ENCODE results near the gene RAB7A. TPM values are rescaled to one million over a fixed set of nuclear protein-coding genes. Genes with fewer than 3 reads are reported as not detected.

Gene RAB7A
- total and polyA plus RNA-seq, 10 of the 15 experiments (the other 5 are each of a cell fraction or from before 2014, with no cell fraction given), result 40.3 to 212 (median 160) TPM

GRCh38 chr3:128680603-128681368 lies 45.2 kb upstream of the RAB7A start (continued):
- TF ChIP-seq REST (IDR thresholded peaks at IDR 0.05; ENCODE audit: low read depth, low read length), result 0 out of 2 replicates have a peak, but pooled peaks have one; percentile 10
- no peak for TF ChIP-seq ZBTB33 (IDR thresholded peaks at IDR 0.05)

- ATAC-seq (no peak), DNase-seq (ENCODE audit: low read depth, low spot score) (no peak), FAIRE-seq (peak; percentile 18)
- H3K79me2 ChIP-seq (ENCODE audit: control insufficient read depth, insufficient read depth, low read length), result peaks cover 5% of the 10 kb centered on the region
- no peaks in the 10 kb centered on the region for H3K4me1 ChIP-seq (ENCODE audit: control insufficient read depth, insufficient read depth, low read length)
- H3K9ac ChIP-seq (ENCODE audit: control insufficient read depth, insufficient read depth, low read length), result peak overlapping the region; percentile 96
- TSS peak; percentile 93 for BruUV-seq (replicated peaks)
- H3K36me3 ChIP-seq (ENCODE audit: control insufficient read depth in 2 of 2, insufficient read depth in 2 of 2, low read length in 1 of 2), result no peaks in the 10 kb centered on the region
- in situ Hi-C loops (cut with MboI) (loop anchor here (5.0 kb wide), 1 partner anchor 111 kb away; no protein-coding TSS in a partner anchor), intact Hi-C loops (cut with micrococcal nuclease; ENCODE audit: unreplicated experiment) (loop anchor here (2.0 kb wide), 3 partner anchors 31 to 197 kb away; partner anchors contain the start of genes ACAD9 and RPN1)
- peak overlapping the region; percentile 83 for H3K4me3 ChIP-seq
- no peaks in the 10 kb centered on the region for H3K27me3 ChIP-seq (replicated peaks in 1 of 2; ENCODE audit: control insufficient read depth in 2 of 2, insufficient read depth in 2 of 2, low read length in 1 of 2)
- ChIA-PET SMC1A (ENCODE audit: uncharacterized antibody, unreplicated experiment) (interaction anchor here (0.9 to 4.2 kb wide), 18 partner anchors 11 to 345 kb away, joined by 3 to 101 read pairs (median 6); partner anchors contain the start of genes ACAD9 and RAB7A), POLR2A (interaction anchor here (1.0 to 3.0 kb wide), 8 partner anchors 9 to 123 kb away, joined by 3 to 15 read pairs (median 5); partner anchors contain the start of genes RAB7A and RPN1), CTCF (interaction anchor here (0.6 to 10.1 kb wide), 25 partner anchors 8 to 504 kb away, joined by 3 to 244 read pairs (median 5); partner anchors contain the start of genes ACAD9, RAB7A and RPN1), RAD21 (ENCODE audit: unreplicated experiment) (interaction anchor here (0.7 to 3.2 kb wide), 15 partner anchors 8 to 197 kb away, joined by 3 to 112 read pairs (median 5); no protein-coding TSS in a partner anchor)
- no peaks in the 10 kb centered on the region for H4K20me1 ChIP-seq (ENCODE audit: control insufficient read depth, insufficient read depth)
- H3K4me2 ChIP-seq (ENCODE audit: control insufficient read depth, insufficient read depth), result peak overlapping the region; percentile 100
- H3K27ac ChIP-seq (ENCODE audit: control insufficient read depth, insufficient read depth), result peak overlapping the region; percentile 98
- no peaks in the 10 kb centered on the region for H3K9me3 ChIP-seq (replicated peaks; ENCODE audit: control insufficient read depth, insufficient read depth, low read length)
- WGBS (ENCODE audit: insufficient coverage, insufficient replicate concordance, low lambda C conversion rate, missing lambda C conversion rate), result 48% methylated on average over 9 of the region's 9 CpGs
- peak overlapping the region; percentile 99 for H2AFZ ChIP-seq (ENCODE audit: control insufficient read depth, low read depth, low read length)
- TF ChIP-seq ZBTB33 (IDR thresholded peaks at IDR 0.05), result peak; percentile 75; the same call in 1 of the 2 replicates
- TF ChIP-seq BACH1 (IDR thresholded peaks at IDR 0.05; ENCODE audit: borderline replicate concordance), result 0 out of 2 replicates have a peak, but pooled peaks have one; percentile 3
- no peak for TF ChIP-seq SKIL (IDR thresholded peaks at IDR 0.05; ENCODE audit: low read depth, poor library complexity, severe bottlenecking)
- TF ChIP-seq SREBF2 (IDR thresholded peaks at IDR 0.05; ENCODE audit: low read length), result no peak
Measured at GRCh38 chr3:128681369-128681829, 44.6 kb upstream of the RAB7A start.

All from GM12878 (cell line).